Lung (tissue), 12 donors: Measurements from ENCODE around the gene COA1. TPM values are rescaled to one million over a fixed set of nuclear protein-coding genes. Genes with fewer than 3 reads are reported as not detected.

Experiments
- ATAC-seq: fragments of 200-7000 bp; cut with Tn5 transposase; one replicate; pipeline ENCODE4 v1.9.1; 2020; ENCODE audit warnings: moderate number of reproducible peaks; ENCODE audit not compliant: insufficient read depth, low FRiP score
- DNase-seq, 3 donors: peaks; one replicate each; pipeline ENCODE4 v3.0.0-alpha.2; 2013 to 2017
- H3K27ac ChIP-seq, 2 donors: one replicate each; pipeline ENCODE4 v1.5.1; 2013; ENCODE audit warnings: mild to moderate bottlenecking in 2 of 2, moderate library complexity in 2 of 2, control low read depth in 1 of 2, inconsistent platforms in 1 of 2, low read depth in 1 of 2, low read length in 1 of 2
- H3K27me3 ChIP-seq, 3 donors: one replicate each; pipeline ENCODE4 v1.5.1; 2013; ENCODE audit warnings: low read length in 2 of 3; ENCODE audit not compliant: control insufficient read depth in 3 of 3, insufficient read depth in 3 of 3
- H3K36me3 ChIP-seq, 4 donors: one replicate each; pipeline ENCODE4 v1.5.1; 2013; ENCODE audit warnings: low read length in 4 of 4, mild to moderate bottlenecking in 1 of 4, moderate library complexity in 1 of 4; ENCODE audit not compliant: control insufficient read depth in 4 of 4, insufficient read depth in 4 of 4
- H3K4me1 ChIP-seq, 5 donors: one replicate each; pipeline ENCODE4 v1.5.1; 2013; ENCODE audit warnings: low read length in 5 of 5, mild to moderate bottlenecking in 2 of 5, moderate library complexity in 1 of 5; ENCODE audit not compliant: control insufficient read depth in 5 of 5, insufficient read depth in 5 of 5
- H3K4me3 ChIP-seq: one replicate; pipeline ENCODE4 v1.5.1; 2013; ENCODE audit warnings: mild to moderate bottlenecking, control low read depth, moderate library complexity
- H3K9ac ChIP-seq, 2 donors: one replicate each; pipeline ENCODE4 v1.5.1; 2013; ENCODE audit warnings: low read length in 2 of 2, control low read depth in 1 of 2; ENCODE audit not compliant: insufficient read depth in 1 of 2
- H3K9me3 ChIP-seq, 4 donors: one replicate each; pipeline ENCODE4 v1.5.1; 2013; ENCODE audit warnings: low read length in 3 of 4, mild to moderate bottlenecking in 1 of 4, moderate library complexity in 1 of 4; ENCODE audit not compliant: control insufficient read depth in 4 of 4, insufficient read depth in 3 of 4
- WGBS, 2 donors: extraction: QIAGEN DNeasy Blood & Tissue Kit; methylation state at CpG; one replicate each; pipeline ENCODE4 v1.1.7; 2013; 5-methylcytosine and 5-hydroxymethylcytosine counted together
- polyA plus RNA-seq, 2 donors: library from polyadenylated mRNA; stranded (reverse); fragments of 200-250 nt; gene quantifications; one replicate each; pipeline ENCODE4 v1.2.1, GENCODE V29; 2013
- total RNA-seq, 2 donors: library from RNA; depleted of rRNA in 1 of 2; stranded (reverse); fragments of >200 nt in 1 of 2; gene quantifications; one replicate each; pipeline ENCODE4 v1.2.1, GENCODE V29; 2014 to 2021
- TF ChIP-seq, protein P1 (sequence below): IDR thresholded peaks from 2 replicates; pipeline ENCODE4 v1.5.1; 2012; ENCODE audit warnings: mild to moderate bottlenecking; ENCODE audit errors: control extremely low read depth, extremely low read depth
- donor health status: control.
- donor health status: control.
- donor health status: Bipolar disorder and iron deficiency.
- donor health status: healthy.
- donor health status: DM: yes; HTN: yes; CAD: no.

COA1 gene
- total and polyA plus RNA-seq, 4 donors = 35.0 to 92.1 (median 42.6) TPM

GRCh38 chr7:43701929-43702328 is 27.4 kb downstream of the COA1 start:
- Histone ChIP-seq H3K9me3 (no peaks in the 10 kb centered on the region), H3K4me3 (no peak overlapping the region), H3K9ac (no peak overlapping the region), H3K4me1 (peaks cover 0 to 2% (median 0%) of the 10 kb centered on the region in 5 donors), H3K27me3 (no peaks in the 10 kb centered on the region), H3K36me3 (peaks cover 0 to 10% (median 1%) of the 10 kb centered on the region in 4 donors), H3K27ac (no peak overlapping the region)
- WGBS, 2 donors = 82 to 83% methylated on average over 3 of the region's 3 CpGs
- TF ChIP-seq, protein P1, sequence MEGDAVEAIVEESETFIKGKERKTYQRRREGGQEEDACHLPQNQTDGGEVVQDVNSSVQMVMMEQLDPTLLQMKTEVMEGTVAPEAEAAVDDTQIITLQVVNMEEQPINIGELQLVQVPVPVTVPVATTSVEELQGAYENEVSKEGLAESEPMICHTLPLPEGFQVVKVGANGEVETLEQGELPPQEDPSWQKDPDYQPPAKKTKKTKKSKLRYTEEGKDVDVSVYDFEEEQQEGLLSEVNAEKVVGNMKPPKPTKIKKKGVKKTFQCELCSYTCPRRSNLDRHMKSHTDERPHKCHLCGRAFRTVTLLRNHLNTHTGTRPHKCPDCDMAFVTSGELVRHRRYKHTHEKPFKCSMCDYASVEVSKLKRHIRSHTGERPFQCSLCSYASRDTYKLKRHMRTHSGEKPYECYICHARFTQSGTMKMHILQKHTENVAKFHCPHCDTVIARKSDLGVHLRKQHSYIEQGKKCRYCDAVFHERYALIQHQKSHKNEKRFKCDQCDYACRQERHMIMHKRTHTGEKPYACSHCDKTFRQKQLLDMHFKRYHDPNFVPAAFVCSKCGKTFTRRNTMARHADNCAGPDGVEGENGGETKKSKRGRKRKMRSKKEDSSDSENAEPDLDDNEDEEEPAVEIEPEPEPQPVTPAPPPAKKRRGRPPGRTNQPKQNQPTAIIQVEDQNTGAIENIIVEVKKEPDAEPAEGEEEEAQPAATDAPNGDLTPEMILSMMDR = no peak
- ATAC-seq (no peak), DNase-seq (peak in 2 of 3 donors; percentile 15 to 22)

DNA sequence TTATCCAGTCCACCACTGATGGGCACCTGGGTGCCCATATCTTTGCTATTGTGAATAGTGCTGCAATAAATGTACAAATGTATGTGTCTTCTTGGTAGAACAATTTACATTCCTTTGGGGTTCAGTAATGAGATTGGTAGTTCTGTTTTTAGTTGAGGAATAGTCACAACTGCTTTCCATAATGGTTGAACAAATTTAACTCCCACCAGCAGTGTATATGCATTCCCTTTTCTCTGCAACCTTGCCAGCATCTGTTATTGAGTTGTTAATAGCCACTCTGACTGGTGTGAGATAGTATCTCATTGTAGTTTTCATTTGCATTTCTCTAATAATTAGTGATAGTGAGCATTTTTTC is 27.8 kb downstream of the COA1 start:
- H3K27ac ChIP-seq = no peak overlapping the region

GRCh38 chr7:43700646-43701499 is 28.4 kb downstream of the COA1 start:
- DNase-seq (no peak), ATAC-seq (no peak)
- H3K4me3 ChIP-seq = no peak overlapping the region
- H3K36me3 ChIP-seq = peaks cover 0 to 10% (median 1%) of the 10 kb centered on the region in 4 donors
- H3K9ac ChIP-seq = no peak overlapping the region
- peaks cover 0 to 2% (median 0%) of the 10 kb centered on the region in 5 donors for H3K4me1 ChIP-seq
- 58 to 73% methylated on average over 2 of the region's 2 CpGs for WGBS, 2 donors
- H3K27ac ChIP-seq = no peak overlapping the region
- no peaks in the 10 kb centered on the region for H3K9me3 ChIP-seq
- H3K27me3 ChIP-seq = no peaks in the 10 kb centered on the region
- TF ChIP-seq, protein P1 = no peak

More for the DNA sequence above, 27.8 kb downstream of the COA1 start:
- Histone ChIP-seq H3K9ac (no peak overlapping the region), H3K27me3 (no peaks in the 10 kb centered on the region), H3K9me3 (no peaks in the 10 kb centered on the region), H3K4me1 (peaks cover 0 to 2% (median 0%) of the 10 kb centered on the region in 5 donors), H3K36me3 (peaks cover 0 to 10% (median 1%) of the 10 kb centered on the region in 4 donors), H3K4me3 (no peak overlapping the region)
- TF ChIP-seq, protein P1 = no peak
- no peak for ATAC-seq
- DNase-seq = no peak
